Measurements from ENCODE around the gene GXYLT2. TPM values are rescaled to one million over a fixed set of nuclear protein-coding genes. Genes with fewer than 3 reads are reported as not detected.

GXYLT2 gene
- total and polyA plus RNA-seq, 2 donors (not counting 1 experiment from before 2014, with no cell fraction given) = 6.6 to 25.9 TPM

DNA sequence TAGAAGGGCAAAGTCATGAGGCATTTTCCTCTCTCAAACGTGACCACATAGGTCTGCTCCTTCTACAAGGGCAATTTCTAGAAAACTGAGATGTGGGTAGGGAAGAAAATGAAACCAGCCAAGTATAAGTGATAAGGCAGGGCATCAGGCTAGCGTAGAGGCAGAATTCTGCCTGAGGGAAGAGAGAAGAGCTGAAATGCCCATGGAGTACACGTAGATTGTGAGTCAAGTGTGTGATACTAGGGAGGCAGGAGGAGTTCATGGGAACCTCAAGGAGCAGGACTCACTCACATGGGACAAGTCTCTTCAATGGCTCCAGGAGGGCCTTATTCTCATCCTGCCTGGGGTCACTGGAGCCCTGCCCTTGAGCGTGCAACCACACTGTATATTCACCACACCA is 73.9 kb downstream of the GXYLT2 start:
- Histone ChIP-seq H3K4me3 (replicated peaks in 1 of 4; ENCODE audit: control extremely low read depth in 1 of 4, insufficient read depth in 1 of 4, low read depth in 3 of 4, low read length in 4 of 4) (no peak overlapping the region), H3K79me2 (ENCODE audit: control insufficient read depth, insufficient read depth, low read length) (no peaks in the 10 kb centered on the region), H2AFZ (ENCODE audit: low read length) (no peak overlapping the region), H3K27me3 (ENCODE audit: control insufficient read depth, insufficient read depth, low read length) (no peaks in the 10 kb centered on the region), H3K36me3 (ENCODE audit: control insufficient read depth, insufficient read depth, low read length) (no peaks in the 10 kb centered on the region), H3K4me1 (ENCODE audit: control insufficient read depth, extremely low read depth, insufficient read depth, low read length) (no peaks in the 10 kb centered on the region), H3K9ac (ENCODE audit: insufficient read depth, low read length) (no peak overlapping the region), H3K4me2 (ENCODE audit: extremely low read depth, insufficient read depth, low read length) (no peak overlapping the region), H4K20me1 (ENCODE audit: control insufficient read depth, extremely low read depth, insufficient read depth, low read length) (no peaks in the 10 kb centered on the region), H3K9me3 (ENCODE audit: control insufficient read depth, insufficient read depth, low read depth, low read length) (no peaks in the 10 kb centered on the region), H3K27ac (ENCODE audit: insufficient read depth, low read length) (no peak overlapping the region)
- DNase-seq (ENCODE audit: low read depth in 2 of 2) = no peak
- TF ChIP-seq EZH2 (IDR thresholded peaks at IDR 0.05; ENCODE audit: low read length, missing control alignments) = no peak
- TF ChIP-seq, protein P1, sequence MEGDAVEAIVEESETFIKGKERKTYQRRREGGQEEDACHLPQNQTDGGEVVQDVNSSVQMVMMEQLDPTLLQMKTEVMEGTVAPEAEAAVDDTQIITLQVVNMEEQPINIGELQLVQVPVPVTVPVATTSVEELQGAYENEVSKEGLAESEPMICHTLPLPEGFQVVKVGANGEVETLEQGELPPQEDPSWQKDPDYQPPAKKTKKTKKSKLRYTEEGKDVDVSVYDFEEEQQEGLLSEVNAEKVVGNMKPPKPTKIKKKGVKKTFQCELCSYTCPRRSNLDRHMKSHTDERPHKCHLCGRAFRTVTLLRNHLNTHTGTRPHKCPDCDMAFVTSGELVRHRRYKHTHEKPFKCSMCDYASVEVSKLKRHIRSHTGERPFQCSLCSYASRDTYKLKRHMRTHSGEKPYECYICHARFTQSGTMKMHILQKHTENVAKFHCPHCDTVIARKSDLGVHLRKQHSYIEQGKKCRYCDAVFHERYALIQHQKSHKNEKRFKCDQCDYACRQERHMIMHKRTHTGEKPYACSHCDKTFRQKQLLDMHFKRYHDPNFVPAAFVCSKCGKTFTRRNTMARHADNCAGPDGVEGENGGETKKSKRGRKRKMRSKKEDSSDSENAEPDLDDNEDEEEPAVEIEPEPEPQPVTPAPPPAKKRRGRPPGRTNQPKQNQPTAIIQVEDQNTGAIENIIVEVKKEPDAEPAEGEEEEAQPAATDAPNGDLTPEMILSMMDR (conservative IDR thresholded peaks at IDR 0.05 in 1 of 2, IDR thresholded peaks at IDR 0.05 in 1 of 2; ENCODE audit: low read depth in 1 of 2, low read length in 2 of 2) = no peak

DNA sequence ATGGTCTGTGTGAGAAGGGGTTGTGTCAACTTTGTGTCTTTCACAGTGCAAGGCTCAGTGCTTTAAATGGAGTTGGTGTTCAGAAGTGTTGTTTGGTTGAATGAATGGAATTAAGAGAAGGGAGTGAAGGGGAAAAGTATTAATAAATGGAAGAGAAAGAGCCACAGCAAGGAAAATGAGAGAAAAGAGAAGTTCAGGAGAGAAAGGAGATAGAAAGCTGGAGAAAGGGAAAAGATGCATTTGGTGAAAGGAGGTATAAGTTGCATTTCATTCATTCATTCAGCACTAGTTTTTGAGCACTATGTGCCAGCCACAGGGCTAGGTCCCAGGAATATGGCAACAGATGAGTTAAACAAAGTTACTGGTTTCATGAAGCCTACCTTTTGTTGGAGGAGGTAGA is 74.5 kb downstream of the GXYLT2 start:
- Histone ChIP-seq H3K4me3 (replicated peaks in 1 of 4; ENCODE audit: control extremely low read depth in 1 of 4, insufficient read depth in 1 of 4, low read depth in 3 of 4, low read length in 4 of 4) (no peak overlapping the region), H4K20me1 (ENCODE audit: control insufficient read depth, extremely low read depth, insufficient read depth, low read length) (no peaks in the 10 kb centered on the region), H3K4me2 (ENCODE audit: extremely low read depth, insufficient read depth, low read length) (no peak overlapping the region), H3K36me3 (ENCODE audit: control insufficient read depth, insufficient read depth, low read length) (no peaks in the 10 kb centered on the region), H3K27ac (ENCODE audit: insufficient read depth, low read length) (no peak overlapping the region), H3K4me1 (ENCODE audit: control insufficient read depth, extremely low read depth, insufficient read depth, low read length) (no peaks in the 10 kb centered on the region), H3K9ac (ENCODE audit: insufficient read depth, low read length) (no peak overlapping the region), H3K9me3 (ENCODE audit: control insufficient read depth, insufficient read depth, low read depth, low read length) (no peaks in the 10 kb centered on the region), H3K27me3 (ENCODE audit: control insufficient read depth, insufficient read depth, low read length) (no peaks in the 10 kb centered on the region), H3K79me2 (ENCODE audit: control insufficient read depth, insufficient read depth, low read length) (no peaks in the 10 kb centered on the region), H2AFZ (ENCODE audit: low read length) (no peak overlapping the region)
- no peak for TF ChIP-seq EZH2 (IDR thresholded peaks at IDR 0.05; ENCODE audit: low read length, missing control alignments)
- no peak for DNase-seq (ENCODE audit: low read depth in 2 of 2)

DNA sequence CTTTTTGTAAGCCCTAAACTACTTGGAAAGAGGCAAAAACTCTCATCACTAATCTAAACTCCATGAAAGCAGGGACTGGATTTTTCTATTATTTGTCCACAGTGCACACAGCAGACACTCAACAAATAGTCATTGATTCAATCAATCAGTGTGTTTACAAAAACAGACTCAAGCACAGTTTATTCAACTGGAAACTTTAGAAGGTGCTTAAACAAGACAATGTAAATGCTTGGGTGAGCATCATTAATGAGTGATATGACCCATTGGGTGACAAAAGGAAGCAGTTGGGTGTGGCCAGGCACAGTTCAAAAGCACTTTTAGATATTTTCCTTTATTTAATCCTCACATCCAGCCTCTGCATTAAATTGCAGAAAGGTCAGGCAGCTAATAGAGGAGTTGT is 76.8 kb downstream of the GXYLT2 start:
- H3K4me1 ChIP-seq (ENCODE audit: control insufficient read depth, extremely low read depth, insufficient read depth, low read length) = no peaks in the 10 kb centered on the region
- H2AFZ ChIP-seq (ENCODE audit: low read length) = no peak overlapping the region
- TF ChIP-seq, protein P1 (conservative IDR thresholded peaks at IDR 0.05 in 1 of 2, IDR thresholded peaks at IDR 0.05 in 1 of 2; ENCODE audit: low read depth in 1 of 2, low read length in 2 of 2) = no peak
- no peak for TF ChIP-seq EZH2 (IDR thresholded peaks at IDR 0.05; ENCODE audit: low read length, missing control alignments)
- no peaks in the 10 kb centered on the region for H3K27me3 ChIP-seq (ENCODE audit: control insufficient read depth, insufficient read depth, low read length)
- no peak overlapping the region for H3K4me2 ChIP-seq (ENCODE audit: extremely low read depth, insufficient read depth, low read length)
- no peaks in the 10 kb centered on the region for H3K9me3 ChIP-seq (ENCODE audit: control insufficient read depth, insufficient read depth, low read depth, low read length)
- H4K20me1 ChIP-seq (ENCODE audit: control insufficient read depth, extremely low read depth, insufficient read depth, low read length) = no peaks in the 10 kb centered on the region
- DNase-seq (ENCODE audit: low read depth in 2 of 2) = no peak
- H3K4me3 ChIP-seq (replicated peaks in 1 of 4; ENCODE audit: control extremely low read depth in 1 of 4, insufficient read depth in 1 of 4, low read depth in 3 of 4, low read length in 4 of 4) = no peak overlapping the region
- H3K27ac ChIP-seq (ENCODE audit: insufficient read depth, low read length) = no peak overlapping the region
- no peaks in the 10 kb centered on the region for H3K79me2 ChIP-seq (ENCODE audit: control insufficient read depth, insufficient read depth, low read length)
- H3K36me3 ChIP-seq (ENCODE audit: control insufficient read depth, insufficient read depth, low read length) = no peaks in the 10 kb centered on the region
- H3K9ac ChIP-seq (ENCODE audit: insufficient read depth, low read length) = no peak overlapping the region
